ENCODE measurements around the gene NPAS1. TPM values are rescaled to one million over a fixed set of nuclear protein-coding genes. Genes with fewer than 3 reads are reported as not detected.

The NPAS1 gene
- total and polyA plus RNA-seq, 2 of the 13 experiments (the other 11 are each of a cell fraction or from before 2014, with no cell fraction given) = 0.35 to 2.9 TPM

- TF ChIP-seq MYNN (CRISPR knock-in tag; IDR thresholded peaks at IDR 0.05; ENCODE audit: low read depth) (no peak), ZNF264 (CRISPR knock-in tag; IDR thresholded peaks at IDR 0.05) (0 out of 2 replicates have a peak, but pooled peaks have one; percentile 25), PPARG (CRISPR knock-in tag; conservative IDR thresholded peaks at IDR 0.05) (0 out of 2 replicates have a peak, but pooled peaks have one; percentile 20), REXO4 (CRISPR knock-in tag; IDR thresholded peaks at IDR 0.05; ENCODE audit: borderline replicate concordance) (no peak), ZNF513 (CRISPR knock-in tag; conservative IDR thresholded peaks at IDR 0.05) (0 out of 2 replicates have a peak, but pooled peaks have one; percentile 56), MLLT10 (CRISPR knock-in tag; IDR thresholded peaks at IDR 0.05) (no peak), KDM2A (CRISPR knock-in tag; IDR thresholded peaks at IDR 0.05; ENCODE audit: borderline replicate concordance, low read depth) (peak; percentile 67; the same call in 1 of the 2 replicates), RAD21 (CRISPR knock-in tag; IDR thresholded peaks at IDR 0.05) (peak; percentile 95), ZNF552 (CRISPR knock-in tag; IDR thresholded peaks at IDR 0.05; ENCODE audit: borderline replicate concordance) (no peak), ZFP91 (CRISPR knock-in tag; IDR thresholded peaks at IDR 0.05; ENCODE audit: borderline replicate concordance) (peak; percentile 72; the same call in 1 of the 2 replicates), SALL1 (CRISPR knock-in tag; IDR thresholded peaks at IDR 0.05) (peak; percentile 34; the same call in 1 of the 2 replicates), GPBP1L1 (CRISPR knock-in tag; IDR thresholded peaks at IDR 0.05) (no peak), THAP11 (CRISPR knock-in tag; IDR thresholded peaks at IDR 0.05) (0 out of 2 replicates have a peak, but pooled peaks have one; percentile 52), SMC3 (IDR thresholded peaks at IDR 0.05; ENCODE audit: low read length) (peak; percentile 43; the same call in 1 of the 2 replicates), BCL6 (CRISPR knock-in tag; IDR thresholded peaks at IDR 0.05) (peak; percentile 55; the same call in 1 of the 2 replicates), ZNF501 (CRISPR knock-in tag; IDR thresholded peaks at IDR 0.05) (peak; percentile 53; the same call in 1 of the 2 replicates), ZNF580 (CRISPR knock-in tag; IDR thresholded peaks at IDR 0.05; ENCODE audit: borderline replicate concordance, low read depth) (peak; percentile 71; the same call in 1 of the 2 replicates), HOXA5 (CRISPR knock-in tag; IDR thresholded peaks at IDR 0.05) (0 out of 2 replicates have a peak, but pooled peaks have one; percentile 41), HCFC1 (IDR thresholded peaks at IDR 0.05; ENCODE audit: low read depth, low read length) (no peak), FOSL2 (CRISPR knock-in tag; IDR thresholded peaks at IDR 0.05) (peak; percentile 28; the same call in 1 of the 2 replicates), GABPB1 (CRISPR knock-in tag; IDR thresholded peaks at IDR 0.05) (peak; percentile 36; the same call in 1 of the 2 replicates)
- TF ChIP-seq, protein P1, sequence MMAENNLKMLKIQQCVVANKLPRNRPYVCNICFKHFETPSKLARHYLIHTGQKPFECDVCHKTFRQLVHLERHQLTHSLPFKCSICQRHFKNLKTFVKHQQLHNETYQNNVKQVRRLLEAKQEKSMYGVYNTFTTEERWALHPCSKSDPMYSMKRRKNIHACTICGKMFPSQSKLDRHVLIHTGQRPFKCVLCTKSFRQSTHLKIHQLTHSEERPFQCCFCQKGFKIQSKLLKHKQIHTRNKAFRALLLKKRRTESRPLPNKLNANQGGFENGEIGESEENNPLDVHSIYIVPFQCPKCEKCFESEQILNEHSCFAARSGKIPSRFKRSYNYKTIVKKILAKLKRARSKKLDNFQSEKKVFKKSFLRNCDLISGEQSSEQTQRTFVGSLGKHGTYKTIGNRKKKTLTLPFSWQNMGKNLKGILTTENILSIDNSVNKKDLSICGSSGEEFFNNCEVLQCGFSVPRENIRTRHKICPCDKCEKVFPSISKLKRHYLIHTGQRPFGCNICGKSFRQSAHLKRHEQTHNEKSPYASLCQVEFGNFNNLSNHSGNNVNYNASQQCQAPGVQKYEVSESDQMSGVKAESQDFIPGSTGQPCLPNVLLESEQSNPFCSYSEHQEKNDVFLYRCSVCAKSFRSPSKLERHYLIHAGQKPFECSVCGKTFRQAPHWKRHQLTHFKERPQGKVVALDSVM (CRISPR knock-in tag; IDR thresholded peaks at IDR 0.05) = peak; percentile 74
- TF ChIP-seq, protein P2, sequence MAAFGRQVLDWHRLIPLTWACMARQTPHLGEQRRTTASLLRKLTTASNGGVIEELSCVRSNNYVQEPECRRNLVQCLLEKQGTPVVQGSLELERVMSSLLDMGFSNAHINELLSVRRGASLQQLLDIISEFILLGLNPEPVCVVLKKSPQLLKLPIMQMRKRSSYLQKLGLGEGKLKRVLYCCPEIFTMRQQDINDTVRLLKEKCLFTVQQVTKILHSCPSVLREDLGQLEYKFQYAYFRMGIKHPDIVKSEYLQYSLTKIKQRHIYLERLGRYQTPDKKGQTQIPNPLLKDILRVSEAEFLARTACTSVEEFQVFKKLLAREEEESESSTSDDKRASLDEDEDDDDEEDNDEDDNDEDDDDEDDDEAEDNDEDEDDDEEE (CRISPR knock-in tag; IDR thresholded peaks at IDR 0.05) = no peak
Measured at GRCh38 chr19:47013041-47013517, 6.6 kb upstream of the NPAS1 start (continued).
